Measurements from ENCODE around the gene OR11H6.
"Not testable (repeated sequence)": the region's sequence is repeated elsewhere in the genome, so short reads cannot be mapped to it uniquely, and the experiment has no call there.

OR11H6 gene

GRCh38 chr14:20198991-20199390, 24.5 kb upstream of the OR11H6 start:
- TF ChIP-seq CTCF (IDR thresholded peaks at IDR 0.05; ENCODE audit: extremely low read depth, insufficient read depth, missing control alignments): no peak
- in situ Hi-C loops (cut with MboI; ENCODE audit: low pct_unique_long_range_greater_than_20kb, low sequenced_read_pairs, unreplicated experiment): no loop called here

GRCh38 chr14:20204721-20205120, 18.8 kb upstream of the OR11H6 start:
- in situ Hi-C loops (cut with MboI; ENCODE audit: low pct_unique_long_range_greater_than_20kb, low sequenced_read_pairs, unreplicated experiment): no loop called here
- DNase-seq (ENCODE audit: low spot score): no peak
- no peak for TF ChIP-seq CTCF (IDR thresholded peaks at IDR 0.05; ENCODE audit: extremely low read depth, insufficient read depth, missing control alignments)

More at GRCh38 chr14:20198991-20199390, 24.5 kb upstream of the OR11H6 start:
- no peak for DNase-seq (ENCODE audit: low spot score)

GRCh38 chr14:20209595-20209994, 13.9 kb upstream of the OR11H6 start:
- TF ChIP-seq CTCF (IDR thresholded peaks at IDR 0.05; ENCODE audit: extremely low read depth, insufficient read depth, missing control alignments): no peak
- DNase-seq (ENCODE audit: low spot score): no peak
- in situ Hi-C loops (cut with MboI; ENCODE audit: low pct_unique_long_range_greater_than_20kb, low sequenced_read_pairs, unreplicated experiment): no loop called here

- DNase-seq (ENCODE audit: low spot score); in situ Hi-C loops (cut with MboI; ENCODE audit: low pct_unique_long_range_greater_than_20kb, low sequenced_read_pairs, unreplicated experiment): not testable (repeated sequence)
Observed at GRCh38 chr14:20212406-20212805, 11.1 kb upstream of the OR11H6 start.

GRCh38 chr14:20215196-20215595, 8.3 kb upstream of the OR11H6 start:
- no peak for DNase-seq (ENCODE audit: low spot score)
- no peak for TF ChIP-seq CTCF (IDR thresholded peaks at IDR 0.05; ENCODE audit: extremely low read depth, insufficient read depth, missing control alignments)
- in situ Hi-C loops (cut with MboI; ENCODE audit: low pct_unique_long_range_greater_than_20kb, low sequenced_read_pairs, unreplicated experiment): no loop called here

- no peak for DNase-seq (ENCODE audit: low spot score)
- in situ Hi-C loops (cut with MboI; ENCODE audit: low pct_unique_long_range_greater_than_20kb, low sequenced_read_pairs, unreplicated experiment): no loop called here
- no peak for TF ChIP-seq CTCF (IDR thresholded peaks at IDR 0.05; ENCODE audit: extremely low read depth, insufficient read depth, missing control alignments)
Observed at GRCh38 chr14:20219033-20219432, 4.5 kb upstream of the OR11H6 start.

GRCh38 chr14:20228681-20229080, 5.2 kb downstream of the OR11H6 start, which contains the start of gene OR11H7:
OR11H7 (plus strand) TSS chr14:20228981.
- no peak for TF ChIP-seq CTCF (IDR thresholded peaks at IDR 0.05; ENCODE audit: extremely low read depth, insufficient read depth, missing control alignments)
- in situ Hi-C loops (cut with MboI; ENCODE audit: low pct_unique_long_range_greater_than_20kb, low sequenced_read_pairs, unreplicated experiment): no loop called here
- DNase-seq (ENCODE audit: low spot score): no peak

- DNase-seq (ENCODE audit: low spot score); in situ Hi-C loops (cut with MboI; ENCODE audit: low pct_unique_long_range_greater_than_20kb, low sequenced_read_pairs, unreplicated experiment): not testable (repeated sequence)
Observed at GRCh38 chr14:20235415-20235814, 11.9 kb downstream of the OR11H6 start.

Data from GM13977 (cell line).